CD4-positive, alpha-beta T cell (primary cell): ENCODE results near the gene CACNB3. TPM values are rescaled to one million over a fixed set of nuclear protein-coding genes. Genes with fewer than 3 reads are reported as not detected.

ENCODE experiments used
- ATAC-seq: fragments of 200-7000 bp; cut with Tn5 transposase; one replicate; pipeline ENCODE4 v1.10.0; 2022; ENCODE audit warnings: mild to moderate bottlenecking; ENCODE audit not compliant: poor library complexity
- CTCF ChIA-PET: fragments of 350-600 bp; sonication (Branson Sonifier 250); formaldehyde crosslinking; loops from one replicate; lab custom pipeline; 2021; ENCODE audit warnings: antibody characterized with exemption, inconsistent platforms; lab: Charles Lee
- POLR2A ChIA-PET: fragments of 350-600 bp; sonication (Branson Sonifier 250); formaldehyde crosslinking; loops from one replicate; lab custom pipeline; 2021; ENCODE audit warnings: antibody characterized with exemption, inconsistent platforms; lab: Charles Lee
- DNase-seq, 14 experiments: peaks; one replicate each; pipeline ENCODE4 v3.0.0-alpha.2; 2013 to 2020; ENCODE audit warnings: mixed read lengths in 2 of 14
- H3K27ac ChIP-seq, 2 donors: one replicate each; pipeline versions ENCODE4 v1.5.1 to v1.7.0; 2013; ENCODE audit warnings: low read length in 2 of 2, low read depth in 1 of 2, mild to moderate bottlenecking in 1 of 2
- H3K27me3 ChIP-seq, 2 experiments: 1 replicate in 1 of 2; 2 replicates in 1 of 2; pipeline versions ENCODE4 v1.6.1 to v1.7.0; 2013; ENCODE audit warnings: low read length in 2 of 2, control low read depth in 1 of 2, mild to moderate bottlenecking in 1 of 2, moderate library complexity in 1 of 2; ENCODE audit not compliant: insufficient read depth in 2 of 2, control insufficient read depth in 1 of 2
- H3K36me3 ChIP-seq: one replicate; pipeline ENCODE4 v1.6.1; 2013; ENCODE audit warnings: low read length, control low read depth; ENCODE audit not compliant: insufficient read depth
- H3K4me1 ChIP-seq: one replicate; pipeline ENCODE4 v1.6.1; 2013; ENCODE audit warnings: low read length, control low read depth; ENCODE audit not compliant: insufficient read depth
- H3K4me3 ChIP-seq: one replicate; pipeline ENCODE4 v1.5.1; 2013; ENCODE audit warnings: mild to moderate bottlenecking, low read length, moderate library complexity
- H3K9me3 ChIP-seq, 2 experiments: 1 replicate in 1 of 2; 2 replicates in 1 of 2; pipeline versions ENCODE4 v1.6.1 to v1.7.0; 2013; ENCODE audit warnings: low read length in 2 of 2, mild to moderate bottlenecking in 2 of 2, control low read depth in 1 of 2, moderate library complexity in 1 of 2; ENCODE audit not compliant: control insufficient read depth in 1 of 2, insufficient read depth in 1 of 2
- H3K27ac Mint-ChIP-seq: one replicate; pipeline ENCODE4 v1.8.0; 2020; ENCODE audit warnings: mixed read lengths
- H3K27me3 Mint-ChIP-seq: one replicate; pipeline ENCODE4 v1.8.0; 2021; ENCODE audit warnings: mixed read lengths
- H3K36me3 Mint-ChIP-seq: one replicate; pipeline ENCODE4 v1.8.0; 2021; ENCODE audit warnings: low read depth, mixed read lengths
- H3K4me1 Mint-ChIP-seq: one replicate; pipeline ENCODE4 v1.8.0; 2021; ENCODE audit warnings: low read depth, mixed read lengths
- H3K4me3 Mint-ChIP-seq: one replicate; pipeline ENCODE4 v1.8.0; 2020; ENCODE audit warnings: mild to moderate bottlenecking, mixed read lengths
- H3K9me3 Mint-ChIP-seq: one replicate; pipeline ENCODE4 v1.8.0; 2020; ENCODE audit warnings: mixed read lengths
- intact Hi-C, 2 experiments: fragments of 100-400 bp; cut with DNase I in 1 of 2; cut with micrococcal nuclease in 1 of 2; formaldehyde crosslinking; loops; one replicate each; pipeline versions ENCODE4 v1.15.1 to v1.9.0; 2023 to 2025; cut with DNase I, micrococcal nuclease
- total RNA-seq, 174 experiments: library from RNA in 2 of 174; stranded (reverse) in 2 of 174; gene quantifications; one replicate each; pipeline ENCODE4 v1.2.3 and lab custom pipeline; 2021 to 2026
- TF ChIP-seq, protein P1 (sequence below): fragments of 200-600 bp; IDR thresholded peaks from one replicate; pipeline ENCODE4 v1.8.0; 2022; ENCODE audit warnings: antibody characterized with exemption, mild to moderate bottlenecking

Gene CACNB3
- total RNA-seq, 2 experiments from 2014 or later = 3.9 to 5.7 TPM

DNA sequence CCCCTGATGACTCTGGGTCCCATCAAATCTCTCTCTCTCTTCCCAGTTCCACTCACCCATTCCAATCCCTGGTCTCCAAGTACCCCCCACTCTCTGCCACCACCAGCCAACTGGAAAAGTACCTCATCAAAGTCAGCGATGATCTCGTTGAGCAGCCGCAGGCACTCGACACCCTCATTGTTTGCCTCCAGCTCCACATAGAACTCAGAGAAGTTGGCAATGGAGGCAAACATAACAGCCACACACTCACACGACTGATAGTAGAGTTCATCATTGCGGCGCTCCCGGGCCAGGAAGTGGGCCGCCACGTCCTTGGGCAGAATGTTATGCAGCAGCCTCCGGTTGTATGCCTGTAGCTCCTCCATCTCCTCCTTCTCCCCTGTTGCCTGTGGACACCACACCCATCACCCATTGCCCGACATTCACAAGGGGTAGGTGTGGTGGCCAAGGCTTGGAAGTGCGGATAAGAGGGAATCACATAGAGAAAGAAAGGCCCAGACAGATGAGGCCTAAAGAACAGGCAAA is 46.6 kb upstream of the CACNB3 start:
- Histone ChIP-seq H3K27me3 (no peaks in the 10 kb centered on the region), H3K9me3 (no peaks in the 10 kb centered on the region), H3K36me3 (no peaks in the 10 kb centered on the region), H3K4me3 (no peak overlapping the region), H3K27ac (no peak overlapping the region), H3K4me1 (no peaks in the 10 kb centered on the region)
- H3K4me1 Mint-ChIP-seq = no peaks in the 10 kb centered on the region
- ChIA-PET POLR2A (no interaction called here), CTCF (no interaction called here)
- H3K36me3 Mint-ChIP-seq = no peaks in the 10 kb centered on the region
- ATAC-seq (no peak), DNase-seq (no peak)
- TF ChIP-seq, protein P1, sequence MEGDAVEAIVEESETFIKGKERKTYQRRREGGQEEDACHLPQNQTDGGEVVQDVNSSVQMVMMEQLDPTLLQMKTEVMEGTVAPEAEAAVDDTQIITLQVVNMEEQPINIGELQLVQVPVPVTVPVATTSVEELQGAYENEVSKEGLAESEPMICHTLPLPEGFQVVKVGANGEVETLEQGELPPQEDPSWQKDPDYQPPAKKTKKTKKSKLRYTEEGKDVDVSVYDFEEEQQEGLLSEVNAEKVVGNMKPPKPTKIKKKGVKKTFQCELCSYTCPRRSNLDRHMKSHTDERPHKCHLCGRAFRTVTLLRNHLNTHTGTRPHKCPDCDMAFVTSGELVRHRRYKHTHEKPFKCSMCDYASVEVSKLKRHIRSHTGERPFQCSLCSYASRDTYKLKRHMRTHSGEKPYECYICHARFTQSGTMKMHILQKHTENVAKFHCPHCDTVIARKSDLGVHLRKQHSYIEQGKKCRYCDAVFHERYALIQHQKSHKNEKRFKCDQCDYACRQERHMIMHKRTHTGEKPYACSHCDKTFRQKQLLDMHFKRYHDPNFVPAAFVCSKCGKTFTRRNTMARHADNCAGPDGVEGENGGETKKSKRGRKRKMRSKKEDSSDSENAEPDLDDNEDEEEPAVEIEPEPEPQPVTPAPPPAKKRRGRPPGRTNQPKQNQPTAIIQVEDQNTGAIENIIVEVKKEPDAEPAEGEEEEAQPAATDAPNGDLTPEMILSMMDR = no peak
- intact Hi-C loops = no loop called here
- H3K9me3 Mint-ChIP-seq = no peaks in the 10 kb centered on the region
- no peak overlapping the region for H3K27ac Mint-ChIP-seq
- H3K27me3 Mint-ChIP-seq = no peaks in the 10 kb centered on the region
- H3K4me3 Mint-ChIP-seq = no peak overlapping the region

- Mint-ChIP-seq H3K9me3 (no peaks in the 10 kb centered on the region), H3K27ac (no peak overlapping the region), H3K4me3 (no peak overlapping the region), H3K27me3 (no peaks in the 10 kb centered on the region), H3K36me3 (no peaks in the 10 kb centered on the region), H3K4me1 (no peaks in the 10 kb centered on the region)
- H3K4me3 ChIP-seq = no peak overlapping the region
- ChIA-PET POLR2A (no interaction called here), CTCF (no interaction called here)
- no peak overlapping the region for H3K27ac ChIP-seq
- H3K36me3 ChIP-seq = no peaks in the 10 kb centered on the region
- no peaks in the 10 kb centered on the region for H3K4me1 ChIP-seq
- no peak for DNase-seq
- no peak for ATAC-seq
- H3K9me3 ChIP-seq = peaks cover 0 to 4% of the 10 kb centered on the region in 2 experiments
- intact Hi-C loops = no loop called here
- no peaks in the 10 kb centered on the region for H3K27me3 ChIP-seq
- TF ChIP-seq, protein P1 = no peak
Measured at GRCh38 chr12:48773686-48774085, 44.6 kb upstream of the CACNB3 start.

DNA sequence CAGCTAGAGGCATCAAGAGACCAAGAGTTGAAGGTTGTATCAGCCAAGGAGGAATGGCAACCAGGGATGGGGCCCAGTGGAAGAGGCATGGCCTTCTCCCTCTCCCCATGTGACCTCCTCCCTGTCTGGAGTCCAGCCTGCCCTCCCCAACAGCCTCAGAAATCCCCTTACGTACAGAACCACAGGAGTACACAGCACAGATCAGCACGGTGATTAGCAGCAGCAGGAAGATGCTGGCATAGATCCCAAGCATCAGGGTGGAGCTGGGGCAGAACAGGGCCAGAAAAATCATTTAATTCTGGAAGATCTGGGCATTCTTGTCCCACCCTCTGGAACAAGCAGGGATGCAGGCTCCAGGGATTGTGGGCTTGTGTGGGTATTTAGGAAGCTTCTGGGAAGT is 43.8 kb upstream of the CACNB3 start:
- Histone ChIP-seq H3K27me3 (no peaks in the 10 kb centered on the region), H3K27ac (no peak overlapping the region), H3K9me3 (peaks cover 0 to 4% of the 10 kb centered on the region in 2 experiments), H3K4me1 (no peaks in the 10 kb centered on the region), H3K36me3 (no peaks in the 10 kb centered on the region), H3K4me3 (no peak overlapping the region)
- DNase-seq (no peak), ATAC-seq (no peak)
- Mint-ChIP-seq H3K36me3 (no peaks in the 10 kb centered on the region), H3K9me3 (no peaks in the 10 kb centered on the region), H3K27me3 (no peaks in the 10 kb centered on the region), H3K27ac (no peak overlapping the region), H3K4me1 (no peaks in the 10 kb centered on the region), H3K4me3 (no peak overlapping the region)
- CTCF ChIA-PET = no interaction called here
- intact Hi-C loops = no loop called here
- TF ChIP-seq, protein P1 = no peak
- POLR2A ChIA-PET = no interaction called here
